NCI-H2196 (cell line): ENCODE measurements around the gene EYA2.

Source experiments
- DNase-seq: peaks from one replicate; lab custom pipeline; 2025; ENCODE audit not compliant: unreplicated experiment; lab: John Stamatoyannopoulos, UW

EYA2 gene

GRCh38 chr20:47031004-47031403 is 136.4 kb downstream of the EYA2 start:
- DNase-seq: no peak

- no peak for DNase-seq
These were observed 137.2 kb downstream of the EYA2 start for GRCh38 chr20:47031821-47032220.

GRCh38 chr20:47032933-47033578 is 138.4 kb downstream of the EYA2 start:
- DNase-seq: no peak

- no peak for DNase-seq
These were observed 139.0 kb downstream of the EYA2 start for GRCh38 chr20:47033665-47034064.

GRCh38 chr20:47035026-47035590 is 140.5 kb downstream of the EYA2 start:
- no peak for DNase-seq

GRCh38 chr20:47036091-47036870 is 141.6 kb downstream of the EYA2 start:
- DNase-seq: no peak

GRCh38 chr20:47038566-47039560 is 144.2 kb downstream of the EYA2 start:
- DNase-seq: no peak

- DNase-seq: no peak
These were observed 146.0 kb downstream of the EYA2 start for GRCh38 chr20:47040506-47041125.

GRCh38 chr20:47041396-47041899 is 146.8 kb downstream of the EYA2 start:
- DNase-seq: no peak

GRCh38 chr20:47042464-47042863 is 147.8 kb downstream of the EYA2 start:
- no peak for DNase-seq

GRCh38 chr20:47043086-47043485 is 148.4 kb downstream of the EYA2 start:
- DNase-seq: no peak

- no peak for DNase-seq
These were observed 150.3 kb downstream of the EYA2 start for GRCh38 chr20:47044938-47045337.

GRCh38 chr20:47048054-47048453 is 153.4 kb downstream of the EYA2 start:
- no peak for DNase-seq

- DNase-seq: no peak
These were observed 155.1 kb downstream of the EYA2 start for GRCh38 chr20:47049771-47050170.

- no peak for DNase-seq
These were observed 156.4 kb downstream of the EYA2 start for GRCh38 chr20:47050996-47051395.

GRCh38 chr20:47051936-47052526 is 157.4 kb downstream of the EYA2 start:
- no peak for DNase-seq

GRCh38 chr20:47054506-47054905 is 159.9 kb downstream of the EYA2 start:
- DNase-seq: no peak

- no peak for DNase-seq
These were observed 160.3 kb downstream of the EYA2 start for GRCh38 chr20:47054945-47055344.

- no peak for DNase-seq
These were observed 161.2 kb downstream of the EYA2 start for GRCh38 chr20:47055699-47056369.
